ENCODE data around the gene FHL2. TPM values are rescaled to one million over a fixed set of nuclear protein-coding genes. Genes with fewer than 3 reads are reported as not detected.

FHL2 gene
- total and polyA plus RNA-seq, 2 of the 13 experiments (the other 11 are each of a cell fraction or from before 2014, with no cell fraction given), result 1.9 to 74.8 TPM

DNA sequence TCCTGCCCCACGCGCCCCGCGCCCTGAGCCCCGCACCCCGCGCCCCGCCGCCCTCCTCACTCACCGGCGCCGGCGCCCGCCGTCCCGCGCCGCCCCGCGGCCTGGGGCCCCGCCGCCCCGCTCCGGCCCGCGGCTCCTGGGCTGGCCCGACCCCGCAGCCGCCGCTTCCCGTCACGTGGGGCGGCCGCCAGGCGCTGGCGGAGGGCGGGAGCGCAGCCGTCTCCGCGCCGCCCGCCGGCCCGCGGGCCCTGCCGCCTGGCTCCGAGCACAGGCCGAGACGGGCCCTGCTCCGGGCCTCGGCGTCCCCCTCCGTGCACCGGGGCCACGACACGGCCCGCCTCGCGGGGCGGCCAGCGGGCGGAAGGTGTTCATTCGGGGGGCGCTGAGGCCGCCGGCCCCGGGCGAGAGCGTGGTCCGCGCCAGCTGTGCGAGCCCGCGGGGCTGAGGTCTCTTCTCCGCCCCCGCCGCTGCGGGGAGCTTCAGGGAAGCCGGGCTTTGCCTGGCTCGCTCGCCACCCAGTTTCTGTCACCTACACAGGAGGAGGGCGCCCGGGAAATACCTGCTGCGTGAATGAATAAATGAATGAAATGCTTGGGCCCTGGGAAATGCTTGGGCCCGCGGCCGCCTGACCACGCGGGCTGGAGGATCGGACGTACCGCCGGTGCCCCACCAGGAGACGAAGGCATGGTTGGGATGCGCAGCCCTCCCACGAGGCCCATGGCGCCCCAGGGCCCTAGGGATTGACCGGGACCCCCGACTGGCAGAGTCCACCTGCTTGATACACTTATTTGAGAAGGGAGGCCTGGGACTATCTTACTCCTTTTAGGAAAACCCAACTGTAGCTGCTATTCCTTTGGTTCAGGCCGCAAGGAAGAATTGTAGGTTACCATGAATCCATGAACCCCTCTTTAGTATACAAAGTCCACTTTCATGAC lies 69.0 kb downstream of the FHL2 start, which contains the start of gene TGFBRAP1 (continued):
- TF ChIP-seq, protein P1, sequence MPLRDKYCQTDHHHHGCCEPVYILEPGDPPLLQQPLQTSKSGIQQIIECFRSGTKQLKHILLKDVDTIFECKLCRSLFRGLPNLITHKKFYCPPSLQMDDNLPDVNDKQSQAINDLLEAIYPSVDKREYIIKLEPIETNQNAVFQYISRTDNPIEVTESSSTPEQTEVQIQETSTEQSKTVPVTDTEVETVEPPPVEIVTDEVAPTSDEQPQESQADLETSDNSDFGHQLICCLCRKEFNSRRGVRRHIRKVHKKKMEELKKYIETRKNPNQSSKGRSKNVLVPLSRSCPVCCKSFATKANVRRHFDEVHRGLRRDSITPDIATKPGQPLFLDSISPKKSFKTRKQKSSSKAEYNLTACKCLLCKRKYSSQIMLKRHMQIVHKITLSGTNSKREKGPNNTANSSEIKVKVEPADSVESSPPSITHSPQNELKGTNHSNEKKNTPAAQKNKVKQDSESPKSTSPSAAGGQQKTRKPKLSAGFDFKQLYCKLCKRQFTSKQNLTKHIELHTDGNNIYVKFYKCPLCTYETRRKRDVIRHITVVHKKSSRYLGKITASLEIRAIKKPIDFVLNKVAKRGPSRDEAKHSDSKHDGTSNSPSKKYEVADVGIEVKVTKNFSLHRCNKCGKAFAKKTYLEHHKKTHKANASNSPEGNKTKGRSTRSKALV (CRISPR knock-in tag; IDR thresholded peaks at IDR 0.05), result peak; percentile 60; the same call in 1 of the 2 replicates
- TF ChIP-seq KDM4B (CRISPR knock-in tag; IDR thresholded peaks at IDR 0.05) (peak; percentile 29; the same call in 1 of the 2 replicates), ZNF788 (CRISPR knock-in tag; IDR thresholded peaks at IDR 0.05; ENCODE audit: borderline replicate concordance) (peak; percentile 50; the same call in 1 of the 2 replicates), AGO2 (optimal IDR thresholded peaks at IDR 0.05; ENCODE audit: low read depth, low read length) (peak; percentile 88), MXI1 (IDR thresholded peaks at IDR 0.05; ENCODE audit: borderline replicate concordance, low read depth, low read length) (peak; percentile 3; the same call in 1 of the 3 replicates), KLF12 (CRISPR knock-in tag; IDR thresholded peaks at IDR 0.05; ENCODE audit: borderline replicate concordance) (peak; percentile 56; the same call in 1 of the 2 replicates), PITX1 (CRISPR knock-in tag; IDR thresholded peaks at IDR 0.05) (peak; percentile 68), ZKSCAN5 (CRISPR knock-in tag; IDR thresholded peaks at IDR 0.05) (no peak), SIN3A (IDR thresholded peaks at IDR 0.05; ENCODE audit: borderline replicate concordance, low read depth, low read length) (peak; percentile 47; the same call in 1 of the 2 replicates), KAT8 (CRISPR knock-in tag; IDR thresholded peaks at IDR 0.05) (peak; percentile 45; the same call in 1 of the 2 replicates), ZNF207 (IDR thresholded peaks at IDR 0.05; ENCODE audit: borderline replicate concordance) (no peak)
- TF ChIP-seq, protein P2, sequence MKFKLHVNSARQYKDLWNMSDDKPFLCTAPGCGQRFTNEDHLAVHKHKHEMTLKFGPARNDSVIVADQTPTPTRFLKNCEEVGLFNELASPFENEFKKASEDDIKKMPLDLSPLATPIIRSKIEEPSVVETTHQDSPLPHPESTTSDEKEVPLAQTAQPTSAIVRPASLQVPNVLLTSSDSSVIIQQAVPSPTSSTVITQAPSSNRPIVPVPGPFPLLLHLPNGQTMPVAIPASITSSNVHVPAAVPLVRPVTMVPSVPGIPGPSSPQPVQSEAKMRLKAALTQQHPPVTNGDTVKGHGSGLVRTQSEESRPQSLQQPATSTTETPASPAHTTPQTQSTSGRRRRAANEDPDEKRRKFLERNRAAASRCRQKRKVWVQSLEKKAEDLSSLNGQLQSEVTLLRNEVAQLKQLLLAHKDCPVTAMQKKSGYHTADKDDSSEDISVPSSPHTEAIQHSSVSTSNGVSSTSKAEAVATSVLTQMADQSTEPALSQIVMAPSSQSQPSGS (CRISPR knock-in tag; IDR thresholded peaks at IDR 0.05), result no peak
- TF ChIP-seq, protein P3, sequence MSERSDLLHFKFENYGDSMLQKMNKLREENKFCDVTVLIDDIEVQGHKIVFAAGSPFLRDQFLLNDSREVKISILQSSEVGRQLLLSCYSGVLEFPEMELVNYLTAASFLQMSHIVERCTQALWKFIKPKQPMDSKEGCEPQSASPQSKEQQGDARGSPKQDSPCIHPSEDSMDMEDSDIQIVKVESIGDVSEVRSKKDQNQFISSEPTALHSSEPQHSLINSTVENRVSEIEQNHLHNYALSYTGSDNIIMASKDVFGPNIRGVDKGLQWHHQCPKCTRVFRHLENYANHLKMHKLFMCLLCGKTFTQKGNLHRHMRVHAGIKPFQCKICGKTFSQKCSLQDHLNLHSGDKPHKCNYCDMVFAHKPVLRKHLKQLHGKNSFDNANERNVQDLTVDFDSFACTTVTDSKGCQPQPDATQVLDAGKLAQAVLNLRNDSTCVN (CRISPR knock-in tag; IDR thresholded peaks at IDR 0.05; ENCODE audit: borderline replicate concordance), result peak; percentile 23; the same call in 1 of the 2 replicates

All from HepG2 (cell line).